GM23248 (cell line): ENCODE data around the gene MCF2L. TPM values are rescaled to one million over a fixed set of nuclear protein-coding genes. Genes with fewer than 3 reads are reported as not detected.
"Not testable (repeated sequence)": the region's sequence is repeated elsewhere in the genome, so short reads cannot be mapped to it uniquely, and the experiment has no call there.

Experiments
- DNase-seq: peaks from one replicate; pipeline ENCODE4 v3.0.0-alpha.2; 2015
- H2AFZ ChIP-seq: fragments of 200-600 bp; sonication (generic); 2 replicates; pipeline ENCODE4 v1.6.1; 2016; ENCODE audit warnings: antibody characterized with exemption
- H3F3A ChIP-seq: fragments of 200-600 bp; sonication (generic); 2 replicates; pipeline ENCODE4 v1.6.1; 2016; ENCODE audit warnings: mild to moderate bottlenecking, antibody characterized with exemption, mixed run types; ENCODE audit not compliant: insufficient read depth
- H3K27ac ChIP-seq: fragments of 200-600 bp; sonication (generic); 2 replicates; pipeline ENCODE4 v1.5.1; 2016; ENCODE audit warnings: mild to moderate bottlenecking
- H3K27me3 ChIP-seq: fragments of 200-600 bp; sonication (generic); replicated peaks from 2 replicates; pipeline ENCODE4 v1.6.1; 2016; ENCODE audit warnings: mild to moderate bottlenecking; ENCODE audit not compliant: insufficient read depth
- H3K36me3 ChIP-seq: fragments of 200-600 bp; sonication (generic); 2 replicates; pipeline ENCODE4 v1.6.1; 2016; ENCODE audit warnings: low read depth, mild to moderate bottlenecking
- H3K4me1 ChIP-seq: fragments of 200-600 bp; sonication (generic); 2 replicates; pipeline ENCODE4 v1.6.1; 2016; ENCODE audit warnings: mild to moderate bottlenecking; ENCODE audit not compliant: insufficient read depth
- H3K4me2 ChIP-seq: fragments of 200-600 bp; sonication (generic); one replicate; pipeline ENCODE4 v1.6.1; 2016; ENCODE audit warnings: mild to moderate bottlenecking; ENCODE audit not compliant: unreplicated experiment
- H3K4me3 ChIP-seq: fragments of 200-600 bp; sonication (generic); 2 replicates; pipeline ENCODE4 v1.5.1; 2016; ENCODE audit warnings: mild to moderate bottlenecking
- H3K79me2 ChIP-seq: fragments of 200-600 bp; sonication (generic); 2 replicates; pipeline ENCODE4 v1.6.1; 2016; ENCODE audit warnings: mild to moderate bottlenecking; ENCODE audit not compliant: insufficient read depth
- H3K9ac ChIP-seq: fragments of 200-600 bp; sonication (generic); 2 replicates; pipeline ENCODE4 v1.6.1; 2016; ENCODE audit warnings: mild to moderate bottlenecking
- H3K9me2 ChIP-seq: fragments of 200-600 bp; sonication (generic); 2 replicates; pipeline ENCODE4 v1.6.1; 2016; ENCODE audit warnings: mixed run types, mild to moderate bottlenecking, moderate library complexity; ENCODE audit not compliant: insufficient read depth
- H3K9me3 ChIP-seq: fragments of 200-600 bp; sonication (generic); one replicate; pipeline ENCODE4 v1.6.1; 2017; ENCODE audit warnings: low read depth
- H4K20me1 ChIP-seq: fragments of 200-600 bp; sonication (generic); 2 replicates; pipeline ENCODE4 v1.6.0; 2016; ENCODE audit not compliant: insufficient read depth
- EZH2 ChIP-seq: fragments of 200-600 bp; sonication (generic); IDR thresholded peaks from 2 replicates; pipeline ENCODE4 v1.6.1; 2018; ENCODE audit warnings: antibody characterized with exemption, mild to moderate bottlenecking; ENCODE audit not compliant: insufficient read depth, poor library complexity, severe bottlenecking
- EZH2phosphoT487 ChIP-seq: fragments of 200-600 bp; sonication (generic); IDR thresholded peaks from 2 replicates; pipeline ENCODE4 v1.6.1; 2018; ENCODE audit warnings: antibody characterized with exemption, moderate library complexity, mild to moderate bottlenecking, low read depth; ENCODE audit not compliant: insufficient read depth
- WGBS, 2 experiments: methylation state at CpG; one replicate each; pipeline ENCODE4 v1.1.6; 2015 to 2017; ENCODE audit warnings: low lambda C conversion rate in 2 of 2, low coverage in 1 of 2; ENCODE audit errors: missing lambda C conversion rate in 2 of 2; 5-methylcytosine and 5-hydroxymethylcytosine counted together
- in situ Hi-C: fragments of 300-500 bp; cut with MboI; formaldehyde crosslinking; loops from 2 replicates; pipeline ENCODE4 v1.15.0; 2020
- polyA plus RNA-seq: library from polyadenylated mRNA; unstranded; fragments of >200 nt; fragmentation: Nextera tagmentation; extraction: Ambion mirVana; gene quantifications from 2 replicates; pipeline ENCODE4 v1.2.1, GENCODE V29; 2016
- total RNA-seq: library from RNA; depleted of rRNA; stranded (reverse); fragments of >200 nt; shearing (Covaris generic); gene quantifications from 2 replicates; pipeline ENCODE4 v1.2.3, GENCODE V29; 2014

MCF2L gene
- total and polyA plus RNA-seq, 2 experiments from 2014 or later, result not detected

- Histone ChIP-seq H3K4me1 (no peaks in the 10 kb centered on the region), H3K36me3 (no peaks in the 10 kb centered on the region), H3K9ac (no peak overlapping the region), H3K4me3 (no peak overlapping the region), H3K27me3 (peaks cover 35% of the 10 kb centered on the region), H3F3A (no peaks in the 10 kb centered on the region; the same call in 1 of the 2 replicates), H3K79me2 (no peaks in the 10 kb centered on the region), H3K4me2 (no peak overlapping the region), H3K9me2 (no peaks in the 10 kb centered on the region), H3K27ac (no peak overlapping the region), H4K20me1 (no peaks in the 10 kb centered on the region), H2AFZ (no peak overlapping the region), H3K9me3 (no peaks in the 10 kb centered on the region)
- DNase-seq, result no peak
- TF ChIP-seq EZH2 (no peak), EZH2phosphoT487 (no peak)
- in situ Hi-C loops, result loop anchor here (25.0 kb wide), 1 partner anchor 453 kb away; no protein-coding TSS in a partner anchor
- 23 to 26% methylated on average over 6 of the region's 6 CpGs for WGBS, 2 experiments
These were observed 34.9 kb upstream of the MCF2L start for GRCh38 chr13:112934078-112934477.

- 0 out of 2 replicates have a peak, but pooled peaks cover 3% of the 10 kb centered on the region for H3K4me1 ChIP-seq
- TF ChIP-seq EZH2 (no peak), EZH2phosphoT487 (no peak)
- in situ Hi-C loops, result loop anchor here (25.0 kb wide), 1 partner anchor 449 kb away; no protein-coding TSS in a partner anchor
These were observed 30.3 kb upstream of the MCF2L start for GRCh38 chr13:112938680-112939079.

GRCh38 chr13:112940236-112940635 lies 28.8 kb upstream of the MCF2L start:
- WGBS, 2 experiments, result 33 to 34% methylated on average over 14 of the region's 14 CpGs
- H3K27ac ChIP-seq, result no peak overlapping the region
- no peak for DNase-seq

More at GRCh38 chr13:112938680-112939079, 30.3 kb upstream of the MCF2L start:
- WGBS, 2 experiments, result 53% methylated on average over 7 of the region's 7 CpGs
- Histone ChIP-seq H3F3A (no peaks in the 10 kb centered on the region; the same call in 1 of the 2 replicates), H2AFZ (no peak overlapping the region), H3K9ac (no peak overlapping the region), H3K9me3 (no peaks in the 10 kb centered on the region), H4K20me1 (no peaks in the 10 kb centered on the region), H3K4me3 (no peak overlapping the region), H3K9me2 (no peaks in the 10 kb centered on the region), H3K4me2 (no peak overlapping the region), H3K27ac (no peak overlapping the region), H3K79me2 (no peaks in the 10 kb centered on the region), H3K36me3 (no peaks in the 10 kb centered on the region), H3K27me3 (peaks cover 13% of the 10 kb centered on the region; the same call in 1 of the 2 replicates)
- DNase-seq, result no peak

GRCh38 chr13:112941349-112941748 lies 27.7 kb upstream of the MCF2L start:
- no peak overlapping the region for H2AFZ ChIP-seq
- no peak overlapping the region for H3K4me2 ChIP-seq
- no peaks in the 10 kb centered on the region for H3K79me2 ChIP-seq
- no peaks in the 10 kb centered on the region for H3K9me2 ChIP-seq
- in situ Hi-C loops, result loop anchor here (25.0 kb wide), 1 partner anchor 446 kb away; no protein-coding TSS in a partner anchor
- H3K9me3 ChIP-seq, result no peaks in the 10 kb centered on the region
- 0 out of 2 replicates have a peak, but pooled peaks cover 3% of the 10 kb centered on the region for H3K4me1 ChIP-seq
- no peaks in the 10 kb centered on the region; the same call in 1 of the 2 replicates for H3F3A ChIP-seq
- H3K36me3 ChIP-seq, result no peaks in the 10 kb centered on the region
- no peak overlapping the region for H3K9ac ChIP-seq
- H3K27me3 ChIP-seq, result peaks cover 12% of the 10 kb centered on the region; the same call in 1 of the 2 replicates
- H3K4me3 ChIP-seq, result no peak overlapping the region
- TF ChIP-seq EZH2, result no peak
- TF ChIP-seq EZH2phosphoT487, result no peak
- H4K20me1 ChIP-seq, result no peaks in the 10 kb centered on the region
- no peak overlapping the region for H3K27ac ChIP-seq
- no peak for DNase-seq
- WGBS, 2 experiments, result 81 to 87% methylated on average over 7 of the region's 7 CpGs

More at GRCh38 chr13:112940236-112940635, 28.8 kb upstream of the MCF2L start:
- in situ Hi-C loops, result loop anchor here (25.0 kb wide), 1 partner anchor 447 kb away; no protein-coding TSS in a partner anchor
- Histone ChIP-seq H3K4me3 (no peak overlapping the region), H3K36me3 (no peaks in the 10 kb centered on the region), H3K4me2 (no peak overlapping the region), H3K79me2 (no peaks in the 10 kb centered on the region), H3K4me1 (0 out of 2 replicates have a peak, but pooled peaks cover 3% of the 10 kb centered on the region), H3K9ac (no peak overlapping the region), H3K9me2 (no peaks in the 10 kb centered on the region), H2AFZ (no peak overlapping the region), H4K20me1 (no peaks in the 10 kb centered on the region), H3K27me3 (peaks cover 15% of the 10 kb centered on the region; the same call in 1 of the 2 replicates), H3K9me3 (no peaks in the 10 kb centered on the region), H3F3A (no peaks in the 10 kb centered on the region; the same call in 1 of the 2 replicates)
- no peak for TF ChIP-seq EZH2
- TF ChIP-seq EZH2phosphoT487, result no peak

GRCh38 chr13:112941765-112942164 lies 27.2 kb upstream of the MCF2L start:
- H3K4me3 ChIP-seq, H3K79me2 ChIP-seq, H3K36me3 ChIP-seq, H3K4me2 ChIP-seq, H2AFZ ChIP-seq, H3K4me1 ChIP-seq, H4K20me1 ChIP-seq, H3K9me3 ChIP-seq, H3K9me2 ChIP-seq, H3F3A ChIP-seq, H3K27ac ChIP-seq, H3K9ac ChIP-seq: not testable (repeated sequence)
- WGBS, 2 experiments, result 39 to 40% methylated on average over 10 to 11 of the region's 11 CpGs
- in situ Hi-C loops, result loop anchor here (25.0 kb wide), 1 partner anchor 446 kb away; no protein-coding TSS in a partner anchor
- peak; percentile 9 for DNase-seq
- peaks cover 12% of the 10 kb centered on the region for H3K27me3 ChIP-seq
